ENCODE results near the gene CRK.

GRCh38 chr17:1498869-1499268, 42.8 kb upstream of the CRK start:
- TF ChIP-seq EZH2 (IDR thresholded peaks at IDR 0.05; ENCODE audit: insufficient read depth, low read length) (no peak), CTCF (IDR thresholded peaks at IDR 0.05; ENCODE audit: insufficient read depth, low read depth, low read length) (no peak)

Data from astrocyte (in vitro differentiated cells and primary cell).